ENCODE measurements around the gene GAS5. TPM values are rescaled to one million over a fixed set of nuclear protein-coding genes. Genes with fewer than 3 reads are reported as not detected.

Gene GAS5
- total and polyA plus RNA-seq, 9 of the 15 experiments (the other 6 are each of a cell fraction or from before 2014, with no cell fraction given) = 565 to 1,860 (median 1,006) TPM

- 0 out of 4 replicates have a peak, but pooled peaks of 1 of the 2 experiments have one; percentile 25 for TF ChIP-seq MAZ (CRISPR knock-in tag; conservative IDR thresholded peaks at IDR 0.05 in 1 of 2, IDR thresholded peaks at IDR 0.05 in 1 of 2)
- no peak for TF ChIP-seq HMG20A (CRISPR knock-in tag; conservative IDR thresholded peaks at IDR 0.05)
- 0 out of 2 replicates have a peak, but pooled peaks have one; percentile 51 for TF ChIP-seq CEBPB (tag; IDR thresholded peaks at IDR 0.05)
- no peak for TF ChIP-seq ZNF280B (CRISPR knock-in tag; IDR thresholded peaks at IDR 0.05)
- TF ChIP-seq ZKSCAN8 (CRISPR knock-in tag; IDR thresholded peaks at IDR 0.05) = no peak
- no peak for TF ChIP-seq DMBX1 (CRISPR knock-in tag; IDR thresholded peaks at IDR 0.05; ENCODE audit: borderline replicate concordance)
- TF ChIP-seq CHD2 (IDR thresholded peaks at IDR 0.05; ENCODE audit: low read depth, low read length) = peak; percentile 41; the same call in 1 of the 2 replicates
- no peak for TF ChIP-seq ZNF79 (CRISPR knock-in tag; IDR thresholded peaks at IDR 0.05; ENCODE audit: low read depth)
- TF ChIP-seq ZC3H4 (CRISPR knock-in tag; IDR thresholded peaks at IDR 0.05; ENCODE audit: borderline replicate concordance) = no peak
- TF ChIP-seq MIER1 (IDR thresholded peaks at IDR 0.05; ENCODE audit: low read depth) = no peak
- 0 out of 2 replicates have a peak, but pooled peaks have one; percentile 22 for TF ChIP-seq REST (IDR thresholded peaks at IDR 0.05; ENCODE audit: borderline replicate concordance)
- TF ChIP-seq REST (CRISPR knock-in tag; IDR thresholded peaks at IDR 0.05; ENCODE audit: low read depth) = no peak
- TF ChIP-seq CC2D1A (IDR thresholded peaks at IDR 0.05) = no peak
- no peak for TF ChIP-seq CBX2 (IDR thresholded peaks at IDR 0.05; ENCODE audit: insufficient read depth, low read length, poor library complexity, severe bottlenecking)
- TF ChIP-seq SMARCB1 (IDR thresholded peaks at IDR 0.05; ENCODE audit: insufficient read length, low read depth) = no peak
- no peak for TF ChIP-seq ZNF217 (CRISPR knock-in tag; IDR thresholded peaks at IDR 0.05)
- TF ChIP-seq C11orf30 (IDR thresholded peaks at IDR 0.05; ENCODE audit: low read depth) = no peak
- TF ChIP-seq NR2C2 (CRISPR knock-in tag; IDR thresholded peaks at IDR 0.05) = no peak
- TF ChIP-seq NR2C2 (tag; IDR thresholded peaks at IDR 0.05) = peak; percentile 79
- TF ChIP-seq ELF2 (CRISPR knock-in tag; IDR thresholded peaks at IDR 0.05) = no peak
- no peak for TF ChIP-seq TFAM (CRISPR knock-in tag; conservative IDR thresholded peaks at IDR 0.05)
Measured at GRCh38 chr1:173917149-173917548, 49.4 kb upstream of the GAS5 start, which contains the start of gene SERPINC1 (continued).
